Endothelial cell of umbilical vein (primary cell): ENCODE results near the gene METTL14. TPM values are rescaled to one million over a fixed set of nuclear protein-coding genes. Genes with fewer than 3 reads are reported as not detected.

Experiments
- BruUV-seq: library from RNA; stranded (reverse); fragments of 400-500 nt; replicated peaks from 2 replicates; lab custom pipeline; 2021; lab: Mats Ljungman, UMichigan
- CTCF ChIA-PET: fragments of 300-600, 350-600 bp; sonication (Branson Sonifier 250); formaldehyde crosslinking; loops from one replicate; lab custom pipeline; 2021; ENCODE audit warnings: antibody characterized with exemption, inconsistent platforms; lab: Charles Lee
- POLR2A ChIA-PET: fragments of 300-600, 350-600 bp; sonication (Branson Sonifier 250); formaldehyde crosslinking; loops from one replicate; lab custom pipeline; 2021; ENCODE audit warnings: antibody characterized with exemption, inconsistent platforms; lab: Charles Lee
- DNase-seq: peaks from one replicate; pipeline ENCODE4 v3.0.0-alpha.2; 2011; ENCODE audit warnings: low read depth, low spot score
- FAIRE-seq: peaks from 2 replicates; lab custom pipeline; 2011; peaks lifted over from hg19 to GRCh38; lab: Jason Lieb, UNC
- H2AFZ ChIP-seq: 2 replicates; pipeline ENCODE4 v1.6.0; 2012; ENCODE audit warnings: low read depth, low read length, control low read depth, inconsistent platforms
- H3K27ac ChIP-seq: 2 replicates; pipeline ENCODE4 v1.5.1; 2011; ENCODE audit warnings: low read depth, mild to moderate bottlenecking, control low read depth, low read length, moderate library complexity; ENCODE audit not compliant: insufficient read depth
- H3K27me3 ChIP-seq, 2 experiments: 2 replicates each; pipeline versions ENCODE4 v1.6.0 to v1.6.1; 2011; ENCODE audit warnings: low read length in 2 of 2, mixed read lengths in 1 of 2; ENCODE audit not compliant: control insufficient read depth in 2 of 2, insufficient read depth in 2 of 2
- H3K36me3 ChIP-seq, 2 experiments: 2 replicates in 1 of 2; 3 replicates in 1 of 2; pipeline ENCODE4 v1.5.1; 2011; ENCODE audit warnings: low read length in 2 of 2, mild to moderate bottlenecking in 1 of 2, moderate library complexity in 1 of 2; ENCODE audit not compliant: control insufficient read depth in 2 of 2, insufficient read depth in 2 of 2; ENCODE audit errors: extremely low read depth in 1 of 2
- H3K4me1 ChIP-seq: 3 replicates; pipeline ENCODE4 v1.5.1; 2011; ENCODE audit warnings: mild to moderate bottlenecking, low read length; ENCODE audit not compliant: control insufficient read depth, insufficient read depth; ENCODE audit errors: extremely low read depth
- H3K4me2 ChIP-seq: 2 replicates; pipeline ENCODE4 v1.6.1; 2011; ENCODE audit warnings: low read length, control low read depth, mixed read lengths; ENCODE audit not compliant: insufficient read depth
- H3K4me3 ChIP-seq, 3 experiments: fragments of 200-600 bp in 1 of 3; sonication (generic), shearing (Covaris generic) in 1 of 3; replicated peaks in 1 of 3; 2 replicates each; pipeline ENCODE4 v1.5.1; 2011 to 2016; ENCODE audit warnings: control low read depth in 3 of 3, low read length in 3 of 3, mild to moderate bottlenecking in 2 of 3, inconsistent platforms in 1 of 3, low read depth in 1 of 3, moderate library complexity in 1 of 3; ENCODE audit not compliant: insufficient read depth in 1 of 3
- H3K79me2 ChIP-seq: 2 replicates; pipeline ENCODE4 v1.6.0; 2012; ENCODE audit warnings: low read length, inconsistent platforms; ENCODE audit not compliant: control insufficient read depth, insufficient read depth
- H3K9ac ChIP-seq: replicated peaks from 2 replicates; pipeline ENCODE3; 2011; ENCODE audit warnings: low read length, control low read depth; ENCODE audit not compliant: insufficient read depth; ENCODE audit errors: extremely low read depth
- H3K9me1 ChIP-seq: replicated peaks from 3 replicates; pipeline ENCODE4 v1.6.0; 2011; ENCODE audit warnings: mild to moderate bottlenecking, low read length; ENCODE audit not compliant: control insufficient read depth, insufficient read depth; ENCODE audit errors: extremely low read depth
- H3K9me3 ChIP-seq: replicated peaks from 2 replicates; pipeline ENCODE4 v1.5.1; 2012; ENCODE audit warnings: low read length, inconsistent platforms; ENCODE audit not compliant: control insufficient read depth, insufficient read depth
- H4K20me1 ChIP-seq: replicated peaks from 2 replicates; pipeline ENCODE3; 2011; ENCODE audit warnings: mild to moderate bottlenecking, low read length; ENCODE audit not compliant: control insufficient read depth, insufficient read depth; ENCODE audit errors: extremely low read depth
- CTCF ChIP-seq, 2 donors: IDR thresholded peaks; 1 replicate in 1 of 2; 2 replicates in 1 of 2; pipeline ENCODE4 v1.5.1; 2011; ENCODE audit warnings: low read length in 2 of 2, mild to moderate bottlenecking in 2 of 2, moderate library complexity in 2 of 2, control low read depth in 1 of 2, inconsistent platforms in 1 of 2, low read depth in 1 of 2; ENCODE audit not compliant: insufficient read depth in 1 of 2; ENCODE audit errors: extremely low read depth in 1 of 2
- EZH2 ChIP-seq: IDR thresholded peaks from 2 replicates; pipeline ENCODE4 v1.6.1; 2012; ENCODE audit warnings: borderline replicate concordance, low read depth, mild to moderate bottlenecking, moderate library complexity, low read length, inconsistent platforms; ENCODE audit not compliant: severe bottlenecking
- FOS ChIP-seq: IDR thresholded peaks from 2 replicates; pipeline ENCODE4 v1.6.1; 2011; ENCODE audit warnings: mild to moderate bottlenecking, low read length, moderate library complexity, borderline replicate concordance; ENCODE audit not compliant: insufficient read depth
- GATA2 ChIP-seq: IDR thresholded peaks from 2 replicates; pipeline ENCODE4 v1.7.0; 2011; ENCODE audit warnings: low read depth, mild to moderate bottlenecking, moderate library complexity, mixed read lengths, low read length; ENCODE audit not compliant: insufficient read length, insufficient read depth
- JUN ChIP-seq: IDR thresholded peaks from 2 replicates; pipeline ENCODE4 v1.6.1; 2011; ENCODE audit warnings: borderline replicate concordance, low read depth; ENCODE audit not compliant: insufficient read length, insufficient read depth
- MAX ChIP-seq: IDR thresholded peaks from 2 replicates; pipeline ENCODE4 v1.6.1; 2011; ENCODE audit not compliant: insufficient read depth, insufficient read length
- POLR2AphosphoS5 ChIP-seq: IDR thresholded peaks from 2 replicates; pipeline ENCODE4 v1.6.1; 2012; ENCODE audit warnings: low read depth, mild to moderate bottlenecking, control low read depth, low read length, moderate library complexity; ENCODE audit not compliant: insufficient read depth
- dilution Hi-C: fragments of 300-500 bp; cut with MboI; formaldehyde crosslinking; loops from one replicate; pipeline ENCODE4 v1.15.0; 2019; ENCODE audit warnings: low sequenced_read_pairs; ENCODE audit not compliant: extremely low pct_ligation_motif_present
- intact Hi-C: fragments of 100-400 bp; cut with micrococcal nuclease; formaldehyde crosslinking; loops from one replicate; pipeline ENCODE4 v1.10.0; 2022
- polyA plus RNA-seq, 4 experiments: library from polyadenylated mRNA; depleted of rRNA in 3 of 4; stranded (reverse) in 3 of 4; unstranded in 1 of 4; fragments of >200 nt; gene quantifications; 2 replicates each; pipeline versions ENCODE4 v1.2.1 to v1.2.3, GENCODE V29; 2011 to 2012; ENCODE audit warnings: missing spikeins in 1 of 4
- total RNA-seq: library from RNA; stranded (reverse); gene quantifications from 2 replicates; pipeline ENCODE4 v1.2.3, GENCODE V29; 2021

METTL14 gene
- total and polyA plus RNA-seq, 2 donors (not counting 3 experiments of a cell fraction or from before 2014, with no cell fraction given), result 6.5 to 38.6 TPM

GRCh38 chr4:118756958-118757357 is 71.8 kb downstream of the METTL14 start:
- CTCF ChIA-PET, result interaction anchor here (1.2 to 1.9 kb wide), 2 partner anchors 11 to 18 kb away, joined by 3 to 6 read pairs; no protein-coding TSS in a partner anchor

More at GRCh38 chr4:118756958-118757357, 71.8 kb downstream of the METTL14 start:
- Histone ChIP-seq H3K79me2 (peaks cover 10% of the 10 kb centered on the region), H3K4me3 (no peak overlapping the region), H4K20me1 (no peaks in the 10 kb centered on the region), H3K27me3 (no peaks in the 10 kb centered on the region), H2AFZ (no peak overlapping the region), H3K9me1 (no peaks in the 10 kb centered on the region), H3K36me3 (peaks cover 8 to 18% of the 10 kb centered on the region in 2 experiments), H3K4me2 (no peak overlapping the region), H3K27ac (no peak overlapping the region), H3K9me3 (no peaks in the 10 kb centered on the region), H3K4me1 (peaks cover 21% of the 10 kb centered on the region), H3K9ac (no peak overlapping the region)
- dilution Hi-C loops (no loop called here), intact Hi-C loops (loop anchor here (2.0 kb wide), 1 partner anchor 22 kb away; no protein-coding TSS in a partner anchor)
- no TSS peak for BruUV-seq
- POLR2A ChIA-PET, result no interaction called here
- no peak for DNase-seq
- TF ChIP-seq FOS (no peak), MAX (no peak), JUN (no peak), CTCF (IDR thresholded peaks at IDR 0.05; ENCODE audit: extremely low read depth in 1 of 2, insufficient read depth in 1 of 2, low read depth in 1 of 2, low read length in 2 of 2) (no peak), GATA2 (no peak), EZH2 (no peak), POLR2AphosphoS5 (no peak)
- FAIRE-seq, result no peak
